ENCODE data around the gene HAUS7. TPM values are rescaled to one million over a fixed set of nuclear protein-coding genes. Genes with fewer than 3 reads are reported as not detected.

The HAUS7 gene
- total RNA-seq, 4 donors from 2014 or later: 5.1 to 34.4 (median 27.1) TPM

- no peak for DNase-seq
- Histone ChIP-seq H3K9me3 (no peaks in the 10 kb centered on the region), H3K27ac (no peak overlapping the region), H3K4me3 (no peak overlapping the region), H3K36me3 (no peaks in the 10 kb centered on the region), H3K27me3 (no peaks in the 10 kb centered on the region), H3K4me1 (no peaks in the 10 kb centered on the region)
- TF ChIP-seq CTCF (IDR thresholded peaks at IDR 0.05) (peak in 2 of 4 experiments; percentile 28 to 37), POLR2A (IDR thresholded peaks at IDR 0.05) (no peak)
- intact Hi-C loops (cut with DNase I; ENCODE audit: low total_unique reads): no loop called here
Observed at GRCh38 chrX:153400146-153401132, 69.9 kb downstream of the HAUS7 start.

- Histone ChIP-seq H3K9me3 (no peaks in the 10 kb centered on the region), H3K4me3 (no peak overlapping the region), H3K27ac (no peak overlapping the region), H3K36me3 (no peaks in the 10 kb centered on the region), H3K27me3 (no peaks in the 10 kb centered on the region), H3K4me1 (no peaks in the 10 kb centered on the region)
- no peak for TF ChIP-seq CTCF (IDR thresholded peaks at IDR 0.05)
- TF ChIP-seq POLR2A (IDR thresholded peaks at IDR 0.05): no peak
- no peak for DNase-seq
- intact Hi-C loops (cut with DNase I; ENCODE audit: low total_unique reads): no loop called here
Observed at GRCh38 chrX:153398275-153398960, 72.0 kb downstream of the HAUS7 start.

Small RNAs within 50 kb of the gene (small RNA-seq; reads per million reads assigned to genes)
- not detected for gene RN7SL667P

Other genes with a start within 250 kb of the HAUS7 start
- gene PNMA6F, start 148.8 kb downstream of the HAUS7 start, total RNA-seq: not detected
- 10 to 100 TPM in 2 of 4 donors, 1 to 10 TPM in 2; 4.9 to 18.3 (median 11.2) TPM for gene ZNF275, start 136.4 kb downstream of the HAUS7 start, total RNA-seq
- not detected for gene PNMA6E, start 69.2 kb downstream of the HAUS7 start, total RNA-seq
- gene ZFP92, start 59.1 kb downstream of the HAUS7 start, total RNA-seq: 1 to 10 TPM in 2 of 4 donors, under 1 TPM in 2; 0.26 to 2.4 (median 0.88) TPM
- gene TREX2, start 24.5 kb downstream of the HAUS7 start, total RNA-seq: 1 to 10 TPM in 3 of 4 donors, not detected in 1; 1.4 to 3.2 (median 2.9) TPM
- 10 to 100 TPM; 36.8 to 91.5 (median 50.0) TPM for gene BGN, start 24.4 kb upstream of the HAUS7 start, total RNA-seq
- gene ATP2B3, start 47.1 kb upstream of the HAUS7 start, total RNA-seq: 1 to 10 TPM in 1 of 4 donors, under 1 TPM in 1, not detected in 2; 0.09 to 3.5 TPM
- 10 to 100 TPM; 14.9 to 94.5 (median 29.3) TPM for gene CCNQ, start 128.6 kb upstream of the HAUS7 start, total RNA-seq
- gene DUSP9, start 176.6 kb upstream of the HAUS7 start, total RNA-seq: under 1 TPM in 1 of 4 donors, not detected in 3; 0.21 TPM
- gene PNCK, start 203.2 kb upstream of the HAUS7 start, total RNA-seq: 1 to 10 TPM in 3 of 4 donors, not detected in 1; 1.8 to 8.5 (median 5.9) TPM
- gene SLC6A8, start 217.3 kb upstream of the HAUS7 start, total RNA-seq: 10 to 100 TPM in 2 of 4 donors, 1 to 10 TPM in 2; 4.7 to 40.3 (median 11.2) TPM

Data from uterus (tissue), 4 donors.